Neutrophil (primary cell): ENCODE measurements around the gene SLC38A1.

Experiments used
- H3K27ac ChIP-seq: fragments of 200-600 bp; sonication (generic); 2 replicates; pipeline ENCODE4 v1.5.1; 2016; ENCODE audit warnings: mild to moderate bottlenecking, moderate library complexity
- H3K27me3 ChIP-seq: fragments of 200-600 bp; sonication (generic); 2 replicates; pipeline ENCODE4 v1.6.0; 2016; ENCODE audit warnings: mild to moderate bottlenecking
- H3K36me3 ChIP-seq: fragments of 200-600 bp; sonication (generic); 2 replicates; pipeline ENCODE4 v1.5.1; 2017
- H3K4me1 ChIP-seq, 2 experiments: fragments of 200-600 bp in 1 of 2; sonication (generic) in 1 of 2; 1 replicate in 1 of 2; 2 replicates in 1 of 2; pipeline versions ENCODE4 v1.5.1 to v1.6.1; 2013 to 2016; ENCODE audit warnings: low read depth in 1 of 2, low read length in 1 of 2, mild to moderate bottlenecking in 1 of 2, moderate library complexity in 1 of 2; ENCODE audit not compliant: control insufficient read depth in 1 of 2, insufficient read depth in 1 of 2
- H3K4me3 ChIP-seq, 2 experiments: fragments of 200-600 bp in 1 of 2; sonication (generic) in 1 of 2; 1 replicate in 1 of 2; 2 replicates in 1 of 2; pipeline ENCODE4 v1.5.1; 2013 to 2016; ENCODE audit warnings: low read depth in 1 of 2, low read length in 1 of 2, mild to moderate bottlenecking in 1 of 2, moderate library complexity in 1 of 2
- H3K9me3 ChIP-seq: fragments of 200-600 bp; sonication (generic); 2 replicates; pipeline ENCODE4 v1.5.1; 2016
- CTCF ChIP-seq: fragments of 200-600 bp; sonication (generic); IDR thresholded peaks from 2 replicates; pipeline ENCODE4 v1.5.1; 2016; ENCODE audit warnings: antibody characterized with exemption

The SLC38A1 gene

GRCh38 chr12:46276756-46277155, 7.9 kb upstream of the SLC38A1 start:
- no peak for TF ChIP-seq CTCF
- Histone ChIP-seq H3K4me1 (no peaks in the 10 kb centered on the region), H3K36me3 (no peaks in the 10 kb centered on the region), H3K4me3 (no peak overlapping the region), H3K27me3 (no peaks in the 10 kb centered on the region), H3K27ac (no peak overlapping the region), H3K9me3 (no peaks in the 10 kb centered on the region)

GRCh38 chr12:46271863-46272262, 3.0 kb upstream of the SLC38A1 start:
- no peak for TF ChIP-seq CTCF
- no peak overlapping the region for H3K27ac ChIP-seq
- H3K27me3 ChIP-seq, result peaks cover 6% of the 10 kb centered on the region

GRCh38 chr12:46269429-46270241, 792 bp upstream of the SLC38A1 start:
- TF ChIP-seq CTCF, result no peak
- no peaks in the 10 kb centered on the region for H3K9me3 ChIP-seq
- H3K4me1 ChIP-seq, result peaks cover 24 to 41% of the 10 kb centered on the region in 2 experiments
- no peaks in the 10 kb centered on the region for H3K36me3 ChIP-seq
- H3K27ac ChIP-seq, result peak overlapping the region; percentile 66
- H3K4me3 ChIP-seq, result peak overlapping the region; percentile 86 to 92
- H3K27me3 ChIP-seq, result peaks cover 6% of the 10 kb centered on the region

More at GRCh38 chr12:46271863-46272262, 3.0 kb upstream of the SLC38A1 start:
- Histone ChIP-seq H3K9me3 (no peaks in the 10 kb centered on the region), H3K4me3 (no peak overlapping the region), H3K4me1 (peaks cover 15 to 32% of the 10 kb centered on the region in 2 experiments), H3K36me3 (no peaks in the 10 kb centered on the region)

GRCh38 chr12:46267825-46268582, 839 bp downstream of the SLC38A1 start:
- Histone ChIP-seq H3K27ac (peak overlapping the region; percentile 66), H3K9me3 (no peaks in the 10 kb centered on the region), H3K27me3 (peaks cover 6% of the 10 kb centered on the region), H3K4me3 (peak overlapping the region; percentile 86 to 92), H3K4me1 (peaks cover 24 to 41% of the 10 kb centered on the region in 2 experiments), H3K36me3 (no peaks in the 10 kb centered on the region)
- TF ChIP-seq CTCF, result no peak

- Histone ChIP-seq H3K27me3 (peaks cover 6% of the 10 kb centered on the region), H3K4me3 (peak overlapping the region; percentile 86 to 92), H3K27ac (peak overlapping the region; percentile 66), H3K4me1 (peaks cover 24 to 41% of the 10 kb centered on the region in 2 experiments), H3K36me3 (no peaks in the 10 kb centered on the region), H3K9me3 (no peaks in the 10 kb centered on the region)
- TF ChIP-seq CTCF, result no peak
Measured at GRCh38 chr12:46267575-46267824, 1.3 kb downstream of the SLC38A1 start.
